HG02610 (cell line): ENCODE data around the gene FAM50B.

ENCODE experiments used
- ATAC-seq: cut with Tn5 transposase; IDR thresholded peaks from one replicate; pipeline ENCODE4 v1.9.1; 2021; ENCODE audit warnings: mild to moderate bottlenecking, moderate library complexity; ENCODE audit not compliant: unreplicated experiment

The FAM50B gene

GRCh38 chr6:3848925-3849605 lies at the start of gene FAM50B:
Gene FAM50B, plus strand, starts transcription at chr6:3849373. Its CDS starts 439 bp downstream, at chr6:3849812.
- ATAC-seq, result peak; percentile 91

DNA sequence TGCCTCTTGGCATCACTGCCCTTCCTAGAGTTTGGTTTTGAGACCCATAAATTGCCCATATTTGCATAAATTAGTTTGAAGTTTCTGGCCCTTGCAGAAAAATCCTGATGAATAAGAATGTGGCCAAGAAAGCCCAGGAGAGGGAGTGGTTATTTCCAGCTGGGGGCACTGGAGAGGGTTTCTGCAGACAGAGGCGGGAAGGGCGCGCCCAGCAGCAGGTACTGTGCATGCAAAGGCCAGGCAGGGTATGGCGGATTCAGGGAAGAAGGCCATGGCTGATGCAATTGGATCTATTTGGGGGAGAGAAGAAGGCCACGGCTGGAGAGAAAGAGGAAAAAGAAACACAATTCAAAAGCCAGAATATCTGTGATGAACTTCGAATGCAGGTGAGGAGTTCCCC lies 49.5 kb upstream of the FAM50B start:
- no peak for ATAC-seq

DNA sequence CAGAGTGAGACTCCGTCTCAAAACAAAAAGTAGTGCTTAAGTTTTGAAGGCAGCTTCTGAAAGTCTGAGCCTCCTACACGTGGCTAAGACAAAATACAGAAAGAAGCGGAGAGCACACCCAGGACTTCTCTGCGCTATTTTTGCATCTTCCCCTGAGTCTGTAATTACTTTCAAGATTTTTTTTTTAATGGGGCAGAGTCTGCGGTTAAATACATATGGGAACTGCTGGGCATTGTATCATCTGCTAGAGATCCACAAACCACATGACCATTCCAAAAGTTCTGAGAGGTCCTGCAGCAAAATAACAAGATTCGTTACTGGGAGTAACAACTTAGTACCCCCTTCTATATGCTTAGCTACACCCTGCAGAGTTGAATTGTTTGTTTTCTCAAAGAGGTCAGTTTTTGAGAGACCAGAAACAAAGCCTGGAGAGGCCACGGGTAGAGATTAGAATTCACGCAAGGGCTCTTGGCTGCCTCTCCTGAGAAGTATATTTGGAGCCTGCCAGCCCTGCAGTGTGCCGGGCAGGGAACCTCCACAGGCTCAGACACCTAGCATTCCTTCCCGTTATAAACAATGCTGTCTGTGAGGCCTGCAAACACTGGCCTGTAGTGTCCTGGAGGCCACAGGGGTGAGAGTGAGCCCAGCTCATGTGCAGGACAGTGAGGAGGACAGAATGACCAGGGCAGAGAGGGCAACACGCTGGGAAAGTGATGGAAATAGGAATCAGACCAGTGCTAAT lies 48.2 kb upstream of the FAM50B start:
- no peak for ATAC-seq

- peak; percentile 39 for ATAC-seq
These were observed 47.2 kb upstream of the FAM50B start for GRCh38 chr6:3801960-3802359.

DNA sequence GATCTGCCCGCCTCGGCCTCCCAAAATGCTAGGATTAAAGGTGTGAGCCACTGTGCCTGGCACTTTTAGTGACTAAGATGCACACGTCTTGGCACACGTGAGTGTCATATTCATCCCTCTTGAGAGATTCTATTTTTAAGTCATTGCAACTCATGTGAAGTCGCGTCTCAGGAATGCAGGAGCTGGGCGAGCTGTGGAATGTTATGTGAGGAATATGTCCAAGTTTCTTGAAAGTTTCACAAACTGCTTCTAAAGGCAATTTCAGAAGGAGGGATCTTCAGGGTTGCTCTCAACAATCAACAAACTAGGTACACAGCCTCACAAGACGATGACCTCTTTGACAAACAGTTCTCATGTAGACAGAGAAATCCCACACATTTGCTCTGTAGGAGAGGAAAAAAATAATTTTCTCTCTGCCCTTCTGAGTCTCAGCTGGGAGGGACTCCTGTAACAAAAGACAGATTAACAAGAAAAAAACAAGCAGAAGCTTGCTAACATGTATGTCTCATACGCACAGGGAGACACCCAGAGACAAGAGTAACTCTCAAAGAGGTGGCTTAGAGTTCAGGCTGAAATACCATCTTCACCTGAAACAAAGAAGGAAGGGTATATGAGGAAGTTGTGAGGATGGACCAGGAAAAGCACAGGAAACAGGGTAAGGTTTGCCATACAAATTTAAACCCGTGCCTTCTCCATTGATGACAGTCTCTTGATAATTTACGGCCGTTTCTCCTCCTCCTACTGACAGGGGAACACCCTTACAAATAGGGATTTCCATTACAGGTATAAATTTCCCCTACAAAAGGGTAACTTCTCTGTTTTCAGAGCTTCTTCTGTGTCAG lies 45.3 kb upstream of the FAM50B start:
- peak; percentile 63 for ATAC-seq

DNA sequence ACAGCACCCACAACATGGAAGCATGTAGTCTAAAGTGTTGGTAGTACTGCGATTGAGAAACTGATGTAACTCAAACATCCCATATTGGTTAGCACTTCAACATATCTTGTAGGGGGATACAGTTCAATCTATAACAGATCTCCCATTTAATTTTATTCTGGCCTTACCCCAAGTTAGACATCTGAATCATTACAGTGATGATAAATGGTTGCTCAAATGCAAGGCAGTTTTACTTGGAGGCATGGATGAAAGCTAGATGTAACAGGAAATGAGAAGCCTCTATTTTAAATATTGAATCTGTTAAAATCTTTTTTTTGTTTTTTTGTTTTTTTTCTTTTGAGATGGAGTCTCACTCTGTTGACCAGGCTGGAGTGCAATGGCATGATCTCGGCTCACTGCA lies 44.2 kb upstream of the FAM50B start:
- no peak for ATAC-seq

GRCh38 chr6:3805448-3806123 lies 43.6 kb upstream of the FAM50B start:
- ATAC-seq, result no peak

DNA sequence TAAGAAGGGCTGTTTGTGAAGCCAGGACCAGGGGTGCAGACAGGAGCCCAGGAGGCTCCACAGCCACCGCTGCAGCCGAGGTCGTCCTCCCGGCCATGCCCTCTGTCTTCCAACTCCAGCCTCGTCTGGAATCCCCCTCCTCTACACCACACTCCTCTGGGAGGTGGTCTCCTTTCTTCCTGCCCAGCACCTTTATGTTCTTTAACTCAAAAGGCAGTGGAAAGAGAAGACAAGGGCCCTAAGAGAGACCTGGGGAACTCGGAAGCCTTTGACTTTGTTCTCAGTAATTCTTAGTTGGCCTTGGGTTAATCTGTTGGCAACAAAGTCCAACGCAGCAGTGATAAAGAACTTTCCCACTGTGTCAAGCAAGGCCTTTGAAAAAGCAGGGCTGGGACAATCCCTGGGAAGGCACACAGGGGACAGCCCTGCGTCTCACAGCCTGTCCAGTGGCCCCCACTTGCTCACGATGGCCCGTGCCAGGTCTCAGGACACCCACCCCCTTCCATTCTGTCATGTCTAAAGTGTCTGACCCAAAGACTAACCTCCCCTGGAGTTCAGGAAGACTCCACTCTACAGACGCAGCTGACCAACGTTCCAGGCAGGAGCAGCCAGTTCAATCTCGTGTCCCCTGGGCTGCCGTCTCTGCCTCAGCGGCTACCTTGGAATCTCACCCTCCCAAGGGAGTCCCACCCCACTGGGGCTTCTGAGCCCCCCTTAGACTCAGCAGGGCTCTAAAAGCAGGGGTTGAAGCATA lies 42.8 kb upstream of the FAM50B start:
- ATAC-seq, result no peak

- no peak for ATAC-seq
These were observed 41.0 kb upstream of the FAM50B start for GRCh38 chr6:3808199-3808598.

DNA sequence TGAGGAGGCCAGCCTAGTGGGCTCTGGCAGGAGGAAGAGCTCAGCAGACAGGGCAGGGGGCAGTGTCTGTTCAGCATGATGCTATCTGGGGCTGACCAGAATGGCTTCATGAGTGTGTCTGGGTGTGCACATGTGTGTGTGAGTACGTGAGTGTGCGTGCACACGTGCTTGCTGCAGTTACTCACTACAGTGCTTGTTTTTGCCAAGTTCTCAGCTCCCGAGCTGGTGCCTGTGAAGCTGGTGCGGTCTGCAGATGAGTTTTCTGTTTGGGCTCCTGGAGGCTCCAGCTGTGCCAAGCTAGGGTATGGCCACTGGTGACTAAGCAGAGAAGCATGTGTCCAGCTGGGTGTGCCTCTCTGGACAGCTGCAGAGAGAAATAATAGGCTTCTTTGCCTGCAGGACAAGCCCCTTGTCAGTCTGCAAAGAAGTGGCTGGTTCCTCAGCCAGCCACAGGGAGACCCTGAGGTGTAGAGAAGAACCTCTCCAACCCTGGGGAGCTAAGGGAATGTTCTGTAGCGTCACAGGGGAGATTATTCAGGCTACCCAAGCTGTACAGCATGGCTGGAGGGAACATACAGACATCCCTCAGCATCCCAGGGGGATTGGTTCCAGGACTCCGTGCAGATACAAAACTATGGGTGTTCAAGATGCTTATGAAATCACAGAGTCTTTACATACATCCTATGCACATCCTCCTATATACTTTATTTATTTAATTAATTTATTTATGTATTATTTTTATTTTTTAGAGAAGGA lies 40.2 kb upstream of the FAM50B start:
- ATAC-seq, result no peak

DNA sequence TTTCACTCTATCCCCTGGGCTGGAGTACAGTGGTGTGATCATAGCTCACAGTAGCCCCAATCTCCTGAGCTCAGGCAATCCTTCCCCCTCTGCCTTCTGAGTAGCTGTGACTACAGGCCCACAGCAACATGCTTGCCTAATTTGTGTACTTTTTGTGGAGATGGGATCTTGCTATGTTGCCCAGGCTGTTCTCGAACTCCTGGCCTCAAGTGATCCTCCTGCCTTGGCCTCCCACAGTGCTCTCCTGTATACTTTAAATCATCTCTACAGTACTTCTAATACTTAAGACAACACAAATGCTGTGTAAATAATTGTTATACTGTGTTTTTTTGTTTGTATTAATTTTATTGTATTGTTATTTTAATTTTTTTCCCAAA lies 39.7 kb upstream of the FAM50B start:
- no peak for ATAC-seq

DNA sequence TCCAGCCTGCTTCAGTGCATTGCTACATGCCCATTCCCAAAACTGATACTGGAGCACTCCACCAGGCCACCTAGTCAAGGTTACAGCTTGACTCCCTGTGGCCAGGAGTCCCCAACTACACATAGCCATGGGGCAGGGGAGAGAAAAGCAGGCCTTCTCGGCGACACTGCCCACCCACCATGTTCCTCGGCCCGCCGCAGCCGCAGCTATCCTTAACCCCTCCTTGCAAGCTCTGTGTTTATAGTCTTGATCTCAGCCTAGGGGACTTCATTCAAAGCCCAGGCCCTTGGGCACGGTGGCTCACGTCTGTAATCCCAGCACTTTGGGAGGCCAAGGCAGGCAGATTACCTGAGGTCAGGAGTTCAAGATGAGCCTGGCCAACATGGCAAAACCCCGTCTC lies 39.2 kb upstream of the FAM50B start:
- ATAC-seq, result no peak

GRCh38 chr6:3811191-3811590 lies 38.0 kb upstream of the FAM50B start:
- no peak for ATAC-seq

GRCh38 chr6:3812596-3812995 lies 36.6 kb upstream of the FAM50B start:
- no peak for ATAC-seq

DNA sequence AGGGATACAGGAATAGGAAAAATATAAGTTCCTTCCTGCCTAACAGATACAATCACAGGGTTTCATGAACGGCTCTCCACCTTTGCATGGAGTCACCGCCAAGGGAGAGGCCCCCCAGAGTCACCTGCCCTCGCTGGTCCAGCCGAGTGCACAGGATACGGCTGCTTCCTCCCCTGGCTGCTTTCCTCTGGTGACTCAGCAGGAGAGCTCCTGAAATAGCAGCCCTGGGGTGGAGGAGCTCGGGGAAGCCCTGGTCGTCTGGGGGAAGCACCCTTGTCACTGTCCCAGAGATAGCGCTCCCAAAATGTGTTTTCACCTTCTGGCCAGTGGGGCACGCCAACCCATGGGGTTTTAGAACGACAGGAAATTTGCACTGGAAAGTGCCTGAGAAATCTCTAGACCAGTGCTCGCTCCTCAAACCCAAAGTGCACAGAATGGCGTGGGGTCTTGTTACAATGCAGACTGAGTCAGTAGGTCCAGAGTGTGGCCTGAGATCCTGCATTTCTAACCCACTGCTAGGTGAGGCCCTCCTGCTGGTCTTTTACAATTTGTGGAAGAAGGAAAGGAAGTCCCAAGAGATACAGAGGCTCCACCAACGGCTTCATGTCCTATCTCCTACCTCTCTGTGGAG lies 35.9 kb upstream of the FAM50B start:
- ATAC-seq, result peak; percentile 79

- no peak for ATAC-seq
These were observed 35.3 kb upstream of the FAM50B start for GRCh38 chr6:3813918-3814317.

DNA sequence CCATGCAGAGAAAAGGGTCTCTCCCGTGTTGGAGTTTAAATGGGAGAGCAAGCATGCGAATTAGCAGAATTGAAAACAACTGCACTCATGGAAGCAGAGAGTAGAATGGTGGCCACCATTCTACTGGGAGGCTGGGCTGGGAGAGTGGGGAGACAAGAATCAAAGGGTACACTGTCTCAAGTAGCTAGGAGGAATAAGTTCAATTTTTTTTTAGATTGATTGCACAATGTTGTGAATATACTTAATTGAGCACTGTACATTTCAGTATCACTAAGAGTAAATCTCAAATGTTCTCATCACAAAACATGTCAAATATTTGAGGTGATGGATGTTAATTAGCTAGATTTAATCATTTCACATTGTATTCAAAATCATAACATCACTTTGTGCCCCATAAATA lies 34.6 kb upstream of the FAM50B start:
- ATAC-seq, result no peak

DNA sequence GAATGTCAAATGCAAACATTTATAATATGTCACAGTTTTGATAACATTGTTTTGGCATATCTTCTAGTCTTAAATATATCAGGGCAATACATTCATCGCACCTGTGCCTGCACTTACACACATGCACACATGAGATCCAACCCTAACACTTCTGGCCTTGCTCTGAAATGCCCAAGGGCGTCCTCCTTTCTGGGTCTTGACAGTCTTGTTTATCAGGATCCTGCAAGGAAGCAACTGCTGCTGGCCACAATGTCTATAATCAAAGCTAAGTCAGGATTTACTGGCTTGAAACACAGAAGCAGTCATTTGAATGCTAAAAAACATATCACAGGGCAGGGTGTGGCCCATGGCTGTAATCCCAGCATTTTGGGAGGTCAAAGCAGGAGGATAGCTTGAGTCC lies 32.9 kb upstream of the FAM50B start:
- ATAC-seq, result no peak
